Tibial nerve (tissue), 4 donors: ENCODE results near the gene SDHAF1.

Source experiments
- EP300 ChIP-seq, 2 donors: sonication (generic); formaldehyde crosslinking; IDR thresholded peaks; one replicate each; pipeline ENCODE4 v1.6.1; 2017; ENCODE audit warnings: antibody characterized with exemption in 2 of 2, mild to moderate bottlenecking in 1 of 2
- POLR2A ChIP-seq, 2 donors: fragments of 450-650 bp; IDR thresholded peaks; one replicate each; pipeline ENCODE4 v1.6.1; 2017; ENCODE audit warnings: antibody characterized with exemption in 2 of 2, mild to moderate bottlenecking in 2 of 2, moderate library complexity in 2 of 2
- TF ChIP-seq, protein P1 (sequence below), 5 experiments: fragments of 200-600 bp in 3 of 5; fragments of 450-650 bp in 2 of 5; sonication (generic) in 3 of 5; IDR thresholded peaks; one replicate each; pipeline ENCODE4 v1.5.1; 2016 to 2019; ENCODE audit warnings: antibody characterized with exemption in 5 of 5, mild to moderate bottlenecking in 3 of 5, moderate library complexity in 2 of 5

DNA sequence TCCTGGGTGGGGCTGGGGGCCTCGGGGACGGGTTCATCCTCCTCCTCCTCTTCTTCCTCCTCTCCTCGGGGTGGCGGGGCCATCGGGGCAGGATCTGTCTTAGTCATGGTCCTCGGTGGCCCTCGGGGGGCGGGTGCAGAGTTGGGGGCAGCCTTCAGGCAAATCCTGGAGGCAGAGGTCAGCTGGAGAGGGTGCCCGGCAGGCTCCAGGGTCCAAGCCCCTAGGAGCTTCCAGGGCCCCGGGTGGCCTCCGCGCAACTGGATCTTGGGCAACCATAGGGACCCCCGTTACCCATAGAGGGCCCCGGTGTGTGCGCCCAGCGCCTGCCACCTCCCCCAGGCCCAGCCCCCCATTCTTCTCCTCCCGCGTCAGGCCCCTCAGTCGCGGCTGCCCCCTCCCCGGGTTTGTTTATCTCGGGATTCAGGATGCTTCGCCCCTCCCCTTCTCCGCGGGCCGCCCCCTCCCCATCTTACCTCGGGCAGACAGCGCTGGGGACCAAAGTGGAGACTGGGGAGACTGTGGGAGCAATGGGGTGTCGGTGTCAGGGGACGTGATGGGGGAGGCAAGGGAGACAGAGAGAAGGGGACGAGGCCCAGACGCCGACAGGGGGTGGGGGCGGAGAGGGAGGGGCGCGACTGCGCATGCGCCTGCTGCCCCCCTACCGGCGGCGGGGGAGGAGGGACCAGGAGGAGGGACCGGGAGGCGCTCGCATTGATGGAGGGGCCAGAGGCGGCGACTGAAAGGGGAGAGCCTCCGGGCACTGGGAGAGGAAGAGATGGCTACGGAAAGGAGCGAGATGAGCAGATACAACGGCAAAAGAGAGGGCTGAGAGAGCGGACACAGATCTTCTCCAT is 37.5 kb downstream of the SDHAF1 start, which contains the start of gene CLIP3:
- TF ChIP-seq, protein P1, sequence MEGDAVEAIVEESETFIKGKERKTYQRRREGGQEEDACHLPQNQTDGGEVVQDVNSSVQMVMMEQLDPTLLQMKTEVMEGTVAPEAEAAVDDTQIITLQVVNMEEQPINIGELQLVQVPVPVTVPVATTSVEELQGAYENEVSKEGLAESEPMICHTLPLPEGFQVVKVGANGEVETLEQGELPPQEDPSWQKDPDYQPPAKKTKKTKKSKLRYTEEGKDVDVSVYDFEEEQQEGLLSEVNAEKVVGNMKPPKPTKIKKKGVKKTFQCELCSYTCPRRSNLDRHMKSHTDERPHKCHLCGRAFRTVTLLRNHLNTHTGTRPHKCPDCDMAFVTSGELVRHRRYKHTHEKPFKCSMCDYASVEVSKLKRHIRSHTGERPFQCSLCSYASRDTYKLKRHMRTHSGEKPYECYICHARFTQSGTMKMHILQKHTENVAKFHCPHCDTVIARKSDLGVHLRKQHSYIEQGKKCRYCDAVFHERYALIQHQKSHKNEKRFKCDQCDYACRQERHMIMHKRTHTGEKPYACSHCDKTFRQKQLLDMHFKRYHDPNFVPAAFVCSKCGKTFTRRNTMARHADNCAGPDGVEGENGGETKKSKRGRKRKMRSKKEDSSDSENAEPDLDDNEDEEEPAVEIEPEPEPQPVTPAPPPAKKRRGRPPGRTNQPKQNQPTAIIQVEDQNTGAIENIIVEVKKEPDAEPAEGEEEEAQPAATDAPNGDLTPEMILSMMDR (IDR thresholded peaks at IDR 0.05): peak in 2 of 5 experiments; percentile 23 to 51
- TF ChIP-seq POLR2A (IDR thresholded peaks at IDR 0.05): peak in 1 of 2 donors; percentile 48
- peak in 1 of 2 donors; percentile 61 for TF ChIP-seq EP300 (IDR thresholded peaks at IDR 0.05)
